Stimulated activated naive CD8-positive, alpha-beta T cell treated with anti-CD3 and anti-CD28 coated beads, Interleukin-15, Interleukin-2, amounts not matched to agents 100 U/mL and 50 U/mL, for 24 hours (primary cell): ENCODE data around the gene SCPEP1.
"Not testable (repeated sequence)": the region's sequence is repeated elsewhere in the genome, so short reads cannot be mapped to it uniquely, and the experiment has no call there.

Source experiments
- ATAC-seq: fragments of 150-1000 bp; cut with Tn5 transposase; one replicate; pipeline ENCODE4 v1.10.0; 2021
- DNase-seq: peaks from one replicate; pipeline ENCODE4 v3.0.0; 2021

The SCPEP1 gene, protein sequence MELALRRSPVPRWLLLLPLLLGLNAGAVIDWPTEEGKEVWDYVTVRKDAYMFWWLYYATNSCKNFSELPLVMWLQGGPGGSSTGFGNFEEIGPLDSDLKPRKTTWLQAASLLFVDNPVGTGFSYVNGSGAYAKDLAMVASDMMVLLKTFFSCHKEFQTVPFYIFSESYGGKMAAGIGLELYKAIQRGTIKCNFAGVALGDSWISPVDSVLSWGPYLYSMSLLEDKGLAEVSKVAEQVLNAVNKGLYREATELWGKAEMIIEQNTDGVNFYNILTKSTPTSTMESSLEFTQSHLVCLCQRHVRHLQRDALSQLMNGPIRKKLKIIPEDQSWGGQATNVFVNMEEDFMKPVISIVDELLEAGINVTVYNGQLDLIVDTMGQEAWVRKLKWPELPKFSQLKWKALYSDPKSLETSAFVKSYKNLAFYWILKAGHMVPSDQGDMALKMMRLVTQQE

DNA sequence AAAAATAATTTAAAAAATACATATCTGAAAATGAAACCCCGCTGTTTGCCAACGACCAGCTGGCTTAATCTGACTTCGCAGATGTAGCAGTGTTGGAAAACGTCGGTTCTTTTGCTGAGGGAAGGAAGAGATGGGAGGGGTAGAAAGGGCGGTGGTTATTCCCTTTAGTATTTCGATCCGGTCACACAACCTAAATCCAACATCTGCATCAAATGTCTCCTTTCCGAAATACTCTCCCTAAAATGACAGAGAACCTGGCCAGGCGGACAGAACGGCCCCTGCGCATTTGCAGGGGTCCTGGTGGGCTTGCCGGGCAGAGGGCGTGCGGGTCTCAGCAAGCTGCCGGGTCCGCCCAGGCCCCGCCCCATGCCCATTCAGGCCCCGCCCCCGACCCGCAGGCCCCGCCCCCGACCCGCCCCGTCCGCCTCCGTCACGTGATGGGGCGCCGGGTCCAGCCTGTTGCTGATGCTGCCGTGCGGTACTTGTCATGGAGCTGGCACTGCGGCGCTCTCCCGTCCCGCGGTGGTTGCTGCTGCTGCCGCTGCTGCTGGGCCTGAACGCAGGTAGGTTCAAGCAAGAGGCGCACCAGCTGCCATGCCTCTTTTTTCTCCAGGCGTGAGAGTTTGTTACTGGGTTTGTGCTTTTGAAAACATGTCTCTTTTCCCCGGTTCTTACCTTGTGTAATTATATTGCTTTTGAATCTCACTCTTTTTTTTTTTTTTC is at the start of gene SCPEP1:
Gene SCPEP1 (plus strand): TSS at position 459 of the 723 bp plus-strand sequence. CDS start 29 bp downstream, at position 488.
- DNase-seq (peak; percentile 80), ATAC-seq (peak; percentile 91)

DNA sequence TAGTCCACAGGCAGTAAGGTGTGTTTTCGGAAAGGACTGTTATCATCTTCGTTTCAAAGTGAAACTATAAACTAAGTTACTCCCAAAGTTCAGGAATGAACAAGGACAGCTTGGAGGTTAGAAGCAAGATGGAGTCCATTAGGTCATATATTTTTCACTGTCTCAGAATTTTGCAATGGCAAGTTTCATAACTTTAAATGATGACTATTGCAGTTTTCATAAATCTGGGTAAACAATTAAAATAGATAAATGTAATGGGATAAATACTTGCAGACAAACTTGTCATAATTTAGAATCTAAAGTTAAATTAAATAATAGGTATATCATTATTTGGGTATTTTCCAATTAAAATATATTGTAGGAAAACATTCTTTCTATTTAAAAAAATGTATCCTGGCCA is 49.3 kb upstream of the SCPEP1 start:
- ATAC-seq: no peak
- no peak for DNase-seq

DNA sequence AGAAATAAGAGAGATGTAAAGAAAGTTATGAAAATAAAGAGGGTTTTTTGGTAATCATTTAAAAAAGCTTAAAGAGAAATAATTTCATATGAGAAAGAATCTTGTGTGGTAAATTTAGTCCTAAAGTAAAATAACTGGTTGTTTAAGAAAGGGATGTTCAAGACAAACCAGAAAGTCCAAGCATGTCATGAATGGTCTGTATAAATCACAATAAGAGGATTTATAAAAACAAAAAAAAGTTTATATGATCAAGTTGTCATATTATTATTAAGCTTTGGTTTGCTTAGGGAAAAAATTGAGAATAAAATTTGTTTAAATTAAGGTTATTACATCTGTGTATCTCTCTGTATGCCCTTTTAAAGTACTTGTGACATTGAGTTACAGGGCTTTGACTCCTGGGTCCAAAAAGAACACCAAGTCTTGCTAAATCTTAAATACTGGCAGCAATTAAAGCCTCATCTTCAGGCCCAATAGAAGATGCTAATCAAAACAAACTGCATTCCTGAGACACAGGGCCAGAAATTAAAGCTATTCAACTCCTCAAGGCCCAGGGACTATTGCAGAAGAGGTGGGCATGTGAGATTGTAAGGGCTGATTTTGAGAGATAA is 48.5 kb upstream of the SCPEP1 start:
- no peak for ATAC-seq
- no peak for DNase-seq

DNA sequence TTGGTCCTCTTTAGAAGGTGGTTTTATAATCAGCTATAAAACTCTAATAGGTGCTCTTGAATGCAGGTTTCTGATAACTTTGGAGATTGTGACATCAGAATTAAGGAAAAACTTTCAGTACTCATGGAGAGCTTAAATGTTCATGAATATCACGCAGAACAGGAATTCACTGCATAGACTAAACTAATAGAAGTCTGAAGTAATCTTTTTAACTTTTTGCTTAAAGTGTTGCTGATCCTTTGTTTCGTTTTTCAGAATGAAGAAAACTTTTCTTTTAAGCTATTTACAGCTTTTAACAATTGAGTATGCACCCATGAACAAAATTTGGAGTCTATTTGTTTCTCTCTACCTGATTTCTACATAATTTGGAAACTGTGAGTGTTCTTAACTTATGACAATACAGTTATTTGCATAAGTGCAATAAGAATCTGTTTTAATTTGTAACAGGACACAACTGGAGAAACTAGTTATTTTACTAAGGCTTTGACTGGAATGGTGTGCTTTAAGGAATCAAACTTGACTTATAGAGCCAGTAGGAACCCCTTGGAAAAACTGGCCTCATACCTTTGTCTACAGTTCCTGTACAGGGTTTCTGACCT is 47.1 kb upstream of the SCPEP1 start:
- ATAC-seq (no peak), DNase-seq (no peak)

DNA sequence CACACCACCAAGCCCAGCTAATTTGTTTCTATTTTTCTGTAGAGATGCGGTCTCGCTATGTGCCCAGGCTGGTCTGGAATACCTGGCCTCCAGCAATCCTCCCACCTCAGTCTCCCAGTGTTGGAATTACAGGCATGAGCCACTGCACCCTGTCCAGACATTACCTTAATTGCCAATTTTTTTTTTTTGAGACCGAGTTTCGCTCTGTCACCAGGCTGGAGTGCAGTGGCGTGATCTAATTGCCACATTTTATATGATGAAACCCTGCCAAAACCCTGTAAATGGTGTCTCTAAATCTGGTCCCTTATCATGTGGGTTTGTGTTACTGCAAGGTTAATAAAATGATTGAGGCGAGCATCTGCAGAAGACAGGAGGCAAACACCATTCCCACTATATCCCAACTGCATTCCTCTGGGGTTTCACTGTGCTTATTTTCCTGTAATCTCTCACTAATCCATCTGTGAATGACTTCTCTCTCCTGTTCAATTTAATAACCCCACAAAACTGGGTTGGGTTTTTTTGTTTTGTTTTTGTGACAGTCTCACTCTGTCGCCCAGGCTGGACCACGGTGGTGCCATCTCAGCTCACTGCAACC is 44.7 kb upstream of the SCPEP1 start:
- DNase-seq: no peak
- ATAC-seq: no peak

DNA sequence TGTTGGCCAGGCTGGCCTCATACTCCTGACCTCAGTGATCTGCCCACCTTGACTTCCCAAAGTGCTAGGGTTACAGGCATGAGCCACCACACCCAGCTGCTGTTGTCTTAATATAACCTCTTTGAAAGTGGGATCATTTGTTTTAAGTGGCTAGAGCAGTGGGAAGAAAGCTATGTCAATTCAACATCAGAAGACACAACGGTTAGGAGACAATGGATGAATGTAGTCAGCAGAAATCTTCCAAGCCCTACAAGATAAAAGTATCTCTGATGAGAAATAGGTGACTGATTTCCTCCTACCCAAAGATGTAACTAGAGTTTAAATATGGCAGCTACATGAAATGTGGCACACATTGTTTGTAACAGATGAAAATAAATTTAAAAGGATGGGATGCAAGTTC is 44.1 kb upstream of the SCPEP1 start:
- DNase-seq: no peak
- ATAC-seq: no peak

DNA sequence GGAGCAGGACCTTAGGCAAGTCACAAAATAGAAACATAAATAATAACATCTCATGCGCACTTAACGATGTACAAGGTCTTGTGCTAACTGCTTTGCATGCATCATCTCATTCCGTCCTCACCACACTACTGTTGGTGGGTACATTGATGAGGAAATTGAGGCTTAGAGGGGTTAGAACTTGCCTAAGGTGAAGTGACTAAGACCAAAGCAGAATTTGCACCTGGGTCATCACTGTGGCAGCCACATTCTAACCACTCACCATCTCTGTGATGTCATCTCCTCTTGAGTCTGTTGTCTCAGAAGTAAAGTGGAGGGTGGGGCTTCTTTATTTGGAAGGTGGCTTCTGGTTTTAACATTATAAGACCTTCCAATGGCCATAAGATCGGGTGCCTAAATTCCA is 43.7 kb upstream of the SCPEP1 start:
- ATAC-seq (peak; percentile 72), DNase-seq (no peak)

DNA sequence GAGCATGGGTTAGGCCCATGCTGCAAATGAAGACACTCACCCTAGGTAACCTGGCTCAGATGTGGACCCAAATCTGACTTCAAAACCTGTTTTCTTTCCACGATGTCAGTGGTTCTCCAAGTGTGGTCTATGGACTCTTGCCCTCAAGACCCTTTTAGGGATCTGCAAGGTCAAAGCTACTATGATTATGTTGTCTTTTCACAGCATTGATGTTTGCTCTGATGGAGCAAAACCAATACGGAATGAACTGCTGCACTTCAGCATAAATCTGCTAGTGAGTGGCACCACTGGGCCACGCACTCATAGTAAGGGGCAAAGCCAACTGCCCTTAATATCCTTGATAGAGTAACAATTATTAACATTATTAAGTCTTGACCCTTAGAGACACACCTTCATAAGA is 42.5 kb upstream of the SCPEP1 start:
- no peak for ATAC-seq
- no peak for DNase-seq

DNA sequence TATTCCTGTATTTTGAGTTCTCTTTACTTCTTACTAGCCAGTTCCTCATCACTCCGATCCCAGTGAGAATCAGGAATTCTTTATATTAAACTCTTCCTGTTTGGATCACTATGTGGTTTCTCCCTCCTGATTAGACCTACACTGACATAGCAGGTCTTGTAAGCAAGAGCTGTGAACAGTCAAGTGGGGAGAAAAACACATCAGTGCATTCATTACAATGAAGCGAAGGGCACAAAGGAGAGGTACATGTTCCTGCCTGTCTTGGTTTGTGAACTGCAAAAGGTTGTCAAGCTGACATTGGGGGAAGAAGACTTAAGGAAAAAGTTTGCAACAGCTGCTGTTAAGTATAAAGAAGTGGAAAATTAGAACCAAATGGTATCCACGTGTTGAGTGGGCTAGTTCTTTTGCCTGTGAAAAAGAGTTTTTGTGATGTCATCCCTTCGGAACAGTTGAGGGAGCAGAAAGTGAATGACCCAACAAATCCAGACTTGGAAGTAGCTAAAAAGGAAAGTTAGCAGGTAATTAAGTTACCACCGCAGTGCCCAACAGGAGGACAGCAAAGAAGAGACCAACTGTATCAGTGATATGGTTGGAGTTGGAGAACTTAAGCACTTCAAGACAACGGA is 41.1 kb upstream of the SCPEP1 start:
- ATAC-seq (no peak), DNase-seq (no peak)

DNA sequence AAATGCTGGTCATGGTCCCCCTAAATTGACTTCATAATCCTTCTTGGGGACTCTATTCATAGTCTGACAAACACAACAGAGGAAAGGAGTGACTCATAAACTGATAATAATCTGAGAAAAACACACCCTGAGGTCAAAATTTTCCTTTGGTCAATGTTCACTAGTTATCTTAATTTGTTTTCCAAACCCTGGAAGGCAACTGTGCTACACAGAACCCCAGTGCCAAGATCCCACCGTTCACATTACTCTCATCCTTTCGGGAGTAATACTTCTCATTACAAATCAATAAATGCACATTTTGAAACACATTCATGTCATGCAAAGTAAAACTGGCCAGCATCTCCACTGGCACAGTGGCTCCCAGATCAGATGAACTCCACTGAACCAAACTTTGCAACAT is 40.2 kb upstream of the SCPEP1 start:
- no peak for ATAC-seq
- DNase-seq: no peak

DNA sequence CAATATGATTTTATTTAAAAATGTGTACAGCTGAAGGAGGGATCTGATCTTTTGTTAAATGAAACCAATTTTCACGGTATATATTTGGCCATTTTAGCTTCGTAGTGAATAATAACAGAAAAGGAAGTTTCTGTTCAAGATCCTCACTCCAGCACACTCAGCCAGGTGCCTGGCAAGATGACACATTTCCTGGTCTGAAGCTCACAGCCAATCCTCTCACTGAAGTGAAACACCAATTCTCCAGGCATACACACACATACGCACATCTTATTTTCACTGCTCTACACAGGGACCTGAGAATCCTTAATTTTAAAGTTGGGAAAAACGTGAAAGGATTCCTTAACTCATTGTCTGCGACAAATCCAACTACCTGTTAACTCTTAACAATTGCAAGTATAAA is 39.7 kb upstream of the SCPEP1 start:
- not testable (repeated sequence) for DNase-seq, ATAC-seq

DNA sequence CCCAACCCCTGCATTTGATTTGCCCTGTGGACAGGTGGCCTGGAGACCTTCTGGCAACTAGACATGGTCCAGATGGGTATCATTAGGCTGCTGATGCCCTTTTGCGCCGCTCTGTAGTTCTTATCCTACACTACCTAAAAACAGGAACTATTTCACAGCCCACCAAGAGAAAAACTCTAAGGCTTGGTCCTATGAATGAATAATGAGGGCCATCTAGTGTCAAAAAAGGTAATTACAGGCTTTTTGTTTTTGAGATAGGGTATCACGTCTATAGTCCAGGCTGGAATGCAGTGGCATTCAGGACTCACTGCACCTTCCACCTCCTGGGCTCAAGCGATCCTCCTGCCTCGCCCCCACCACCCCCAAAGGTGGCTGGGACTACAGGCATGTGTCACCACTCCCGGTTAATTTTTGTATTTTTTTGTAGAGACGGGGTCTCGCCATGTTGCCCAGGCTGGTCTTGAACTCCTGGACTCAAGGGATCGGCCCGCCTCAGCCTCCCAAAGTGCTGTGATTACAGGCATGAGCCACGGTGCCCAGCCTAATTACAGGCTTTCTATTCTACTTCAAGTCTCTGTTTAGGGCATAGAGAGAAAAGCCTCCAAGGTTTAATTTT is 38.0 kb upstream of the SCPEP1 start:
- ATAC-seq (peak; percentile 45), DNase-seq (no peak)

DNA sequence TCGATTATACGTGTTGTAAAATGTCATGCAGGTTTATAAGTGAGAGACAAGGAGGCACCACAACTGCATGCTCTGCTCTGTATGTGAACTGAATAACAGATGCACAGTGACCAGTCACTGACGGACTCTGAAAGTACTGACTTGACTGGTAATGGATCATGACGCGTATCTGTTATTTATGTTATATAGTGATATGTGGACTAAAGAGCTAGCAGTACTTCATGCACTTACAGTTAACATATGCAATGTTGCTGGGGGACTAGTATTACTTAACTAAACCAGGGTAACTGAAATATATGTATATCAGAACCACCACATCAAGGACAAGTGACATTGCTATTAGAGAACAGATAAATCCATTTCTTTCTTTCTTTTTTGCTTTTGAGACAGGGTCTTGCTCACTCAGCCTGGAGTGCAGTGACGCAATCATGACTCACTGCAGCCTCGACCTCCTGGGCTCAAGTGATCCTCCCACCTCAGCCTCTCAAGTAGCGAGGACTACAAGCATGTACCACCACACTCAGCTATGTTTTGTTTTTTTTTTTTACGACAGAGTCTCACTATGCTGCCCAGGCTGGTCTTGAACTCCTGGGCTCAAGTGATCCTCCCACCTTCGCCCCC is 34.3 kb upstream of the SCPEP1 start:
- DNase-seq: no peak
- ATAC-seq: no peak

DNA sequence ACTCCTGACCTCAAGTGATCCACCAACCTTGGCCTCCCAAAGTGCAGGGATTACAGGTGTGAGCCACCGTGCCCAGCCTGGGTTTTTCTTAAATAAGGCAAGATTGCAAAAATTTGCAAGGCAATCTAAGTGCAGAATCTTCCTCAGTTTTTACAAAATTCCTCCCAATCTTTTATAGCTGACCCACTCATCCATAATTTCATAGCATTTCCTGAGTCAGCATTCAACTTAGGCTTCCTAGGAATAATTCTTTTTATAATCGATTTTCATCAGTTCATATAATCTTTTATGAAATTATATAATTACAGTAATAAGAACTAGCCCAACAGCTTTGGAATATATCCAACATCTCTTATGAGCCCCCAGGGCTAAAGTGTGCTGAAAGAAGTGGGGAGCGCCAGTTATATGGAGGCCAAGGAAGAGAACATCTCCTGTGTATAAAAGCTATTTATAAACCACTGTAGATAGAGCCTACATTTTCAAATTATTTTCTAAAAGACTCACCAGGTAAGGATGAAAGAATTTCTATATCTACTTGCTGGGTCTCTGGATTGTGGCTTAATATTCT is 31.9 kb upstream of the SCPEP1 start:
- no peak for ATAC-seq
- no peak for DNase-seq

DNA sequence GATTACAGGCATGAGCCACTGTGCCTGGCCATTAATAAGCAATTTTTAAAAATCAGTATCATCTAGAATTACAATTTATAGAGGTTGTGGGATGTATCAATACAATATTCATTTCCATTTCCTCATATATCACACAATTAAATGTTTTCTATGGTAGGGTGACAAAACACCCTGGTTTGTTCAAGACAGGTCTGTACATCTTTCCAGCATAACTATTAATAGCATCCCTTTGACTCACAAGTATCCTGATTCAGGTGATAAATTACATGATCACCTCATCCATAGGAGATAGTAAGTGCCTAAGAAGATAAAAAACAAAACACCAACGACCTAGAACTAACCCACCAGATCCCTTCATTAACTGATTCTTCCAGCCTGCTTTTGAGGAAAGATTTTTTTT is 30.2 kb upstream of the SCPEP1 start:
- DNase-seq: no peak
- ATAC-seq: no peak

DNA sequence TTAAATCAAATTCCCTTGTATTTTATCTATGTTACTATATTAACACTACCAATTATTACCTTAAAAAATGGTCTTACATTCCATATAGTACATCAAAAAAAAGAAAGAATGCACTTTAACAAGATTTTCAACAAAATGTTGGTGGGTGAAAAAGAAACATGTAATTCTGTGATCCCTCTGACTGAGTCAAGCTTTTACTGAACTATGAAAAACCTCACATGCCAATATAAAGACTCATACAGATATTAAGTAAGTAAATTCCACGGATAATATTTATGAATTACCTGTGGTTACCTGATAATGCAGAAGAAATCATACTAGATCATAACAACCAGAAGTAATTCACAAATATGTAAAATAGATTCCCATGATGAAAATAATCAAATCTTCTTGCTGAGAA is 29.4 kb upstream of the SCPEP1 start:
- ATAC-seq (no peak), DNase-seq (no peak)

DNA sequence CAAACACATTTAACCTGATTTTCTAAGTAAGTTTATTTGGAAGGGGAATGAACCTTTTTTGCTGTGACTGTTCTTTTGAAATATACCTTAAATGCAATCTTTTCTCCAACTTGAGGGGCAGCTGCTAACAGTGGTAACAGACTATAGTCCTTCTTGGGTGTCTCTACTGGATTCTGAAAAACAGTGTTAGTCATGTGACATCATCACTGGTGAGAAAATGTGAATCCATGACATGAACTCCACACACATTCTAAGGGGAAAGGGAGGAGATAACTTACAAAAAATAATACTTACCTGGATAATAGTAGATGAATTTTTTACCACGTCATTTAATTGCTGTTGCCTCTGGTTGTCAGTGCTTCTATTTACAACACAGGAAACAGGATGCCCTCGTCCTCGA is 28.3 kb upstream of the SCPEP1 start:
- DNase-seq (no peak), ATAC-seq (no peak)

DNA sequence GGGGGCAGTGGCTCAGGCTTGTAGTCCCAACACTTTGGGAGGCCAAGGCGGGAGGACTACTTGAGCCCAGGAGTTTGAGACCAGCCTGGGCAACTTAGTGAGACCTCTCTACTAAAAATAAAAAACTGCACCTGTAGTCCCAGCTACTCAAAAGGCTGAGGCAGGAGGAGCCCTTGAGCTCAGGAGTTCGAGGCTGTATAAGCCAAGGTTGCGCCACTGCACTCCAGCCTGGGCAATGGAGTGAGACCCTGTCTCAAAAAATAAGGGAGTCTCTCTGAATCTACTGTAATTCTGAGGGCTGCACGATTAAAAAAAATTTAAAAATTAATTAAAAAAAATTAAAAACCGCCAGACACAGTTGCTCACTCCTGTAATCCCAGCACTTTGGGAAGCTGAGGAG is 20.9 kb upstream of the SCPEP1 start:
- no peak for ATAC-seq
- no peak for DNase-seq

DNA sequence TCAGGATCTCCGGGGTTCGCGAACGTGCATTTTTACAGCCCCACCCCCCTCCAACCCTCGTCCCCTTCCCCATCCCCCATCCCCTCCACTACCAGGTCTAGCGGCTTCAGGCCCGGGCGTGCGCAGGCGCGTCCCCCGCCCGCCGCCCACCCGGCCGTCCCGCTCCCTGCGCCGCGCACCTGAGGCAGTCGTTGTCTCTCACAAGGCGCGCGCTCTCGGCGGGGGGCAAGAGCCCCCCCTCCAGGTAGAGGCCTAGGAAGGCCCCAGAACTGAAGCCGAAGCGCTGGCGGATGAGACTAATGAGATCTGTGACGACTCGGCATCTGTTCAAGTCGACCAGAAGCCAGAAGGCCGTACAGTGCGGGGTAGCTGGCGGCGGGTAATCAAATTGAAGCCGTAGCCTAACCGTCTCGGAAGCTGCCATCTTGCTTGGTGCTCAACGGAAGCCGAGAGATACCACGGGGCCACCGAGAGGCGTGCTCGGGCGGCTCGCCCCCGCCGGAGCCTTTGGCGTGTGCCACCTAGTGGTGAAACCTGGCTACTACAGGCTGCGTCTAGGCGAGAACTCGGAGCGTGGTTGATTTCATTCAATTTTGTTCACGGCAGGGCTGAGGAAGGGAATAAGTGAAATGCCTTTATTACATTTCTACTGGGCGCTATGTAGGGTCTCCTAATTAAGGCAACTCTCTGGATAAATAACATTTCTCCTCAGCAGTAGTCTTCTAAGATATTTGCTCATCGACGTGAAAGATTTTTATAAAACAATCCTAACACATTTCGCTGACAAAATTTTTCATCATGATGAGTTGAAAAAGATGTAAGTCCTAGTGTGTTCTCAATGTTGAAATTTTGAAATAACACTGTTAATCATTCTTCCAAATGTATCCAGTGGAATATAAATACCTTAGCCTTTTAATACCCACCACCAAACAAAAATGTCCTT is 17.1 kb upstream of the SCPEP1 start, which contains the start of gene COIL:
Gene COIL (minus strand): TSS at position 455 of the 943 bp plus-strand sequence. CDS start 31 bp downstream, at position 424.
- DNase-seq: peak; percentile 97
- ATAC-seq: peak; percentile 98
